NCI-H460 (cell line): Measurements from ENCODE around the gene DVL1. TPM values are rescaled to one million over a fixed set of nuclear protein-coding genes. Genes with fewer than 3 reads are reported as not detected.

Source experiments
- DNase-seq: peaks from one replicate; pipeline ENCODE4 v3.0.0-alpha.2; 2016; ENCODE audit warnings: low read depth; ENCODE audit errors: extremely low read depth
- small RNA-seq, 2 experiments: library from RNA; depleted of rRNA; stranded (forward); fragments of <200 nt; gene quantifications; one replicate each; pipeline ENCODE3, GENCODE V24; 2014
- total RNA-seq: library from RNA; depleted of rRNA; stranded (reverse); fragments of >200 nt; shearing (Covaris generic); gene quantifications from 2 replicates; pipeline ENCODE4 v1.2.3, GENCODE V29; 2014; rRNA removed

Gene DVL1
- total RNA-seq, 1 experiment from 2014 or later: 53.7 TPM

DNA sequence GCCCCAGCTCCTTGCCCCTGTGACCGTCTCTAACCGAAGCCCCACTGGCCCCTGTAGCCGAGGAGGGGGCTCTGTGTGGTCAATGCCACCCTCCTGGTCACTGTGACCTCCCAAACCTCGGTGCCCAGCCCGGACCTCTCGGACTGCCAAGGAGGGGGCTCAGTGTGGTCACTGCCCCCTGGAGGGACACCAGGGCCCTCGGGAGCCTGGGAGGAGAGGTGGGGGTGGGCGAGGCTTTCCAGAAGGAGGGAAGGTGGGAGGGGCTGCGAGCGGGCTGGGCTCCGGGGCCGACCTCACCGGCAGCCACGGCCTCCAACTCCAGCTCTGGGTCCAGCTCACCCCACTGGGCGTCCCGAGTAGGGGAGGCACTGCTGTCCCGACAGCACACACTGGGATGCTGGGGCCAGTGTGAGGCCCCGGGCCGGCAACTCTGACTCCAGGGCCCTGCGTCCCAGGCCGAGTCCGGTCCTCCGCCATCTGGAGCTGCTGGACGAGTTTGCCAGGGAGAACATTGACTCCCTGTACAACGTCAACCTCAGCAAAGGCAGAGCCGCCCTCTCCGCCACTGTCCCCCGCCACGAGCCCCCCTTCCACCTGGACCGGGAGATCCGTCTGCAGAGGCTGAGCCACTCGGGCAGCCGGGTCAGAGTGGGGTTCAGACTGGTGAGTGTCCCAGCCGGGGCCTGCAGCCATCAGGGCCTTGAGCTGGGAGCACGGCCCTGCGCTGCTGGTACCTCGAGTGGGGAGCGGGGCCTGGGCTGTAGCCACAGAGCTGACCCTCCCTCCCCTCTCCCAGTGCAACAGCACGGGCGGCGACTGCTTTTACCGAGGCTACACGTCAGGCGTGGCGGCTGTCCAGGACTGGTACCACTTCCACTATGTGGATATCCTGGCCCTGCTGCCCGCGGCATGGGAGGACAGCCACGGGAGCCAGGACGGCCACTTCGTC is 62.6 kb downstream of the DVL1 start:
- no peak for DNase-seq

DNA sequence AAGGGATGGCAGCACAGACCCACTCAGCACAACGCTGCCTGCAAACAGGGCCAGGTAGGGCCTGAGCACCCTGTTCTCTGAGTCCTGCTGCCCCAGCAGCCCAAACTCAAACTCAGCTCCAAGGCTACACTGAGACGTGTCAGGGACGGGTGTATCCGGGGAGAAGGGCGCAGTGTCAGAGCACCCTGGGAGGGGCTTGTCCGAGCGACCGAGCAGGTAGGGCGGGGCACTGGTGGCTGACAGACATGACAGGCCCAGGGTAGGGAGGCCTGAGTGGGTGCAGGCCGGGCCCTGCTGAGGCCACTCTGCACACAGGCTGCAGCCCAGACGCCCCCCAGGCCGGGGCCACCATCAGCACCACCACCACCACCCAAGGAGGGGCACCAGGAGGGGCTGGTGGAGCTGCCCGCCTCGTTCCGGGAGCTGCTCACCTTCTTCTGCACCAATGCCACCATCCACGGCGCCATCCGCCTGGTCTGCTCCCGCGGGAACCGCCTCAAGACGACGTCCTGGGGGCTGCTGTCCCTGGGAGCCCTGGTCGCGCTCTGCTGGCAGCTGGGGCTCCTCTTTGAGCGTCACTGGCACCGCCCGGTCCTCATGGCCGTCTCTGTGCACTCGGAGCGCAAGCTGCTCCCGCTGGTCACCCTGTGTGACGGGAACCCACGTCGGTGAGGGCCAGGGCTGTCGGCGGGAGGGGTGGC is 63.5 kb downstream of the DVL1 start:
- no peak for DNase-seq

Small RNA genes lying within 50 kb of the gene (small RNA-seq; reads per million reads assigned to genes)
- 0 reads per million in 2 experiments for gene MIR6726

Other genes starting within 250 kb of the DVL1 start
- gene C1orf159, start 233.3 kb downstream of the DVL1 start, total RNA-seq: 3.9 and 5.5 TPM in 2 replicates
- gene TTLL10, start 175.5 kb downstream of the DVL1 start, total RNA-seq: not detected in 2 replicates
- gene TNFRSF18, start 142.8 kb downstream of the DVL1 start, total RNA-seq: not detected in 2 replicates
- not detected in 2 replicates for gene TNFRSF4, start 135.3 kb downstream of the DVL1 start, total RNA-seq
- 81.0 and 83.6 TPM in 2 replicates for gene SDF4, start 117.4 kb downstream of the DVL1 start, total RNA-seq
- 15.6 and 17.5 TPM in 2 replicates for gene B3GALT6, start 117.2 kb downstream of the DVL1 start, total RNA-seq
- 1.3 TPM in 1 of 2 replicates, not detected in the other for gene C1QTNF12, start 102.7 kb downstream of the DVL1 start, total RNA-seq
- gene UBE2J2, start 75.6 kb downstream of the DVL1 start, total RNA-seq: 49.6 and 52.2 TPM in 2 replicates
- 1.6 and 1.7 TPM in 2 replicates for gene SCNN1D, start 69.0 kb downstream of the DVL1 start, total RNA-seq
- 9.6 and 10.3 TPM in 2 replicates for gene ACAP3, start 41.5 kb downstream of the DVL1 start, total RNA-seq
- gene PUSL1, start 40.8 kb downstream of the DVL1 start, total RNA-seq: 13.1 and 18.9 TPM in 2 replicates
- 56.6 and 60.4 TPM in 2 replicates for gene INTS11, start 24.8 kb downstream of the DVL1 start, total RNA-seq
- 12.2 and 13.7 TPM in 2 replicates for gene CPTP, start 24.6 kb downstream of the DVL1 start, total RNA-seq
- gene TAS1R3, start 18.1 kb downstream of the DVL1 start, total RNA-seq: 0.30 and 0.66 TPM in 2 replicates
- not detected in 2 replicates for gene MXRA8, start 9.1 kb upstream of the DVL1 start, total RNA-seq
- gene AURKAIP1, start 25.8 kb upstream of the DVL1 start, total RNA-seq: 103 and 128 TPM in 2 replicates
- 70.1 and 110 TPM in 2 replicates for gene CCNL2, start 49.9 kb upstream of the DVL1 start, total RNA-seq
- 132 and 136 TPM in 2 replicates for gene MRPL20, start 57.9 kb upstream of the DVL1 start, total RNA-seq
- gene ANKRD65, start 71.9 kb upstream of the DVL1 start, total RNA-seq: 0.15 TPM in 1 of 2 replicates, not detected in the other
- gene VWA1, start 86.3 kb upstream of the DVL1 start, total RNA-seq: 5.0 and 8.0 TPM in 2 replicates
- gene ATAD3C, start 100.3 kb upstream of the DVL1 start, total RNA-seq: 0.05 and 0.06 TPM in 2 replicates
- 15.4 and 21.1 TPM in 2 replicates for gene ATAD3B, start 122.3 kb upstream of the DVL1 start, total RNA-seq
- gene ATAD3A, start 162.7 kb upstream of the DVL1 start, total RNA-seq: 24.5 and 25.9 TPM in 2 replicates
- gene TMEM240, start 191.2 kb upstream of the DVL1 start, total RNA-seq: 0.67 TPM in 1 of 2 replicates, not detected in the other
- gene SSU72, start 225.4 kb upstream of the DVL1 start, total RNA-seq: 94.5 and 112 TPM in 2 replicates